ENCODE results near the gene ASIC1.

The ASIC1 gene

GRCh38 chr12:50041062-50041860 lies 16.1 kb upstream of the ASIC1 start:
- no peak for DNase-seq

GRCh38 chr12:50041962-50042361 lies 15.4 kb upstream of the ASIC1 start:
- no peak for DNase-seq

- DNase-seq, result no peak
Observed at GRCh38 chr12:50042693-50043092, 14.7 kb upstream of the ASIC1 start.

GRCh38 chr12:50043308-50043707 lies 14.1 kb upstream of the ASIC1 start:
- no peak for DNase-seq

GRCh38 chr12:50043854-50044253 lies 13.5 kb upstream of the ASIC1 start:
- DNase-seq, result no peak

GRCh38 chr12:50047693-50048250 lies 9.6 kb upstream of the ASIC1 start:
- no peak for DNase-seq

GRCh38 chr12:50049254-50050118 lies 7.9 kb upstream of the ASIC1 start:
- no peak for DNase-seq

GRCh38 chr12:50050119-50050385 lies 7.3 kb upstream of the ASIC1 start:
- no peak for DNase-seq

- DNase-seq, result no peak
Observed at GRCh38 chr12:50050410-50051098, 6.8 kb upstream of the ASIC1 start.

GRCh38 chr12:50051101-50051806 lies 6.1 kb upstream of the ASIC1 start:
- no peak for DNase-seq

GRCh38 chr12:50052544-50052943 lies 4.9 kb upstream of the ASIC1 start:
- no peak for DNase-seq

- DNase-seq, result no peak
Observed at GRCh38 chr12:50052964-50053363, 4.4 kb upstream of the ASIC1 start.

GRCh38 chr12:50053583-50053982 lies 3.8 kb upstream of the ASIC1 start:
- DNase-seq, result no peak

- peak in 3 of 4 experiments; percentile 17 to 48 (median 28) for DNase-seq
Observed at GRCh38 chr12:50055831-50056638, 1.4 kb upstream of the ASIC1 start.

GRCh38 chr12:50056639-50056976 lies 788 bp upstream of the ASIC1 start:
- DNase-seq, result no peak

- DNase-seq, result peak in 1 of 4 experiments; percentile 13
Observed at GRCh38 chr12:50057896-50058670, 687 bp downstream of the ASIC1 start.

- peak in 1 of 4 experiments; percentile 13 for DNase-seq
Observed at GRCh38 chr12:50058743-50059312, 1.4 kb downstream of the ASIC1 start.

- DNase-seq, result peak in 1 of 4 experiments; percentile 58
Observed at GRCh38 chr12:50059440-50060119, 2.2 kb downstream of the ASIC1 start.

- no peak for DNase-seq
Observed at GRCh38 chr12:50060120-50060468, 2.7 kb downstream of the ASIC1 start.

GRCh38 chr12:50061171-50061570 lies 3.8 kb downstream of the ASIC1 start:
- no peak for DNase-seq
